Effector CD8-positive, alpha-beta T cell (primary cell): ENCODE measurements around the gene ATP6V0D1.
A peak's percentile ranks its signal among the peaks of the same experiment; 100 is the strongest.
"Not testable (repeated sequence)": the region's sequence is repeated elsewhere in the genome, so short reads cannot be mapped to it uniquely, and the experiment has no call there.

Experiments
- DNase-seq: peaks from one replicate; lab custom pipeline; 2025; lab: John Stamatoyannopoulos, UW
- total RNA-seq, 4 experiments: gene quantifications; one replicate each; lab custom pipeline; 2026; lab: John Stamatoyannopoulos, UW

The ATP6V0D1 gene
- 81.3 to 102 (median 82.7) reads per million in 4 experiments for total RNA-seq

- DNase-seq = peak; percentile 97
These were observed at the start of gene ATP6V0D1 for GRCh38 chr16:67480833-67481560. Gene ATP6V0D1, minus strand, starts transcription at chr16:67481157. Its CDS starts 71 bp downstream, at chr16:67481086.

DNA sequence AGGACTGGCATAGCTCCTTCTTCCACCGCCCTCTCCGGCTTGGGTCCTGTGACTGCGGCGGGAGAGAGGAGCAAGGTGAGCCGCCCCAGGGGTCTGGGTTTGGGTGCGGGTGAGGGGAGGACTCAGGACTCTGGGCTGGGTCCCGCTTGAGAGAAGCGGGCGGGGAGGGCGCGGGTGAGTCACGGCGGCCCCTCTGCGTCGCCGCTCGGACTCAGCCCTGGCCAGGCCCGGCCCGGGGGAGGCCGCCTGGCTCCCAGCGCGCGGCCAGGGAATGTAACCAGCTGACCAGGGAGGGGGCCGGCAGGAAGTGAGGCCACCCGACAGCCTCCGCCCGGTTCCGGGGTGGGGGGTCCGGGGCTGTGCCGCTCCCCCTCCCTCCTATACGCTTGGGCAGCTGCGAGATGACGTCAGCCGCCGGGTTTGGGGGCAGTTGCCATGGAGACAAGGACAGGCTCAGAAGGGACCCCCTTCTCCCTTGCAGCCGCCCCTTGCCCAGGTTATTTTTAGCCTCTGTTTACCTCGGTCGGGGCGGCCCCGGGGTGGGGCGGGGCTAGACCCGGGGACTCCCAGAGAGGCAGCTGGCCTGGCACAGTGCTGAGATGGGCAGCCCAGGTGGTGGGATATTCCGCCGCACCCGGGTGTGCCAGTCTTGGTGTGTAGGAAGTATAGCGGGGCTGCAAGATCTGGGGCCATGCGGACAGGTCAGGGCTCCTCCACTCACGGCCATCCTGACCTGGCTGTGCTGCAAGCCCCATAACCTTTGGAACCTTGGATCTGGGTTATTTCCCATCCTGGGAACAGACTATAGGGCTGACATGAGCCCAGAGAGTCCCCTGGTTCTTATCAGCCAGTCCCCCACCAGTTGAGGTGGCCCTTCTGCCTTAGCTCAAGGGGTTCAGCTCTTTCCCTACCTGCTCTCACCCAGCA lies 49.3 kb upstream of the ATP6V0D1 start:
- DNase-seq = peak; percentile 19

GRCh38 chr16:67529582-67530012 lies 48.6 kb upstream of the ATP6V0D1 start:
- DNase-seq = no peak

GRCh38 chr16:67528870-67529581 lies 48.1 kb upstream of the ATP6V0D1 start:
- DNase-seq = no peak

- peak; percentile 49 for DNase-seq
These were observed 47.4 kb upstream of the ATP6V0D1 start, which contains the start of gene RIPOR1 for GRCh38 chr16:67528222-67528869. Gene RIPOR1, plus strand, starts transcription at chr16:67528829. Its CDS starts 9,618 bp downstream, at chr16:67538447.

DNA sequence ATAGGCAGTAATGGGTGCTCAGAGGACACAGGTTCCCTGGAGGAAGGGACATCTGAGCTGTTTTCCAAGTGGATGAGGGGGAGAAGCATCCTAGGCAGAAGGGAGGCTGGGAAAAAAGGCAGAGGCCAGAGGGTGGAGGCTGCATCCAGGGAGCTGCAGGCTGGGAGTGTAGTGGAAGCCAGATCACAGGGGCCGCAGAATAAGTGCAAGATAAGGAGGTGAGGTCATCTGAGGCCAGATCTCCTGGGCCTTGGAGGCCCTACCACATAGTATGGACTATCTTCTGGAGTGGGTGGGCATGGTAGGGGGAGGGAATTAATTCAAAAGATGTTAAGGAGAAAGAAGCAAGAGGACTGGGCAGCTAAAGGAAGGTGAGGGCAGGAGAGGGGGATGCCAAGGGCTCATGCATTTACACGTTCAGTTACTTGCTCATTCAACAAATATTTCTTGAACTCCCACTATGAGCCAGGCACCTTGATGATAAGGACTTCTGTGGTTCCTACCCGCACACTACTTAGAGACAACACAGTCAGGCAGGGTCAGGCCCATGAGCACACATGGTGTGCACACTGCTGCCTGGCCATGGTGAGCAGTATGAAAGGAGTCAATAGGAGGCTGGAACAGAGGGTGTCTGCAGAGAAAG lies 45.3 kb upstream of the ATP6V0D1 start:
- no peak for DNase-seq

DNA sequence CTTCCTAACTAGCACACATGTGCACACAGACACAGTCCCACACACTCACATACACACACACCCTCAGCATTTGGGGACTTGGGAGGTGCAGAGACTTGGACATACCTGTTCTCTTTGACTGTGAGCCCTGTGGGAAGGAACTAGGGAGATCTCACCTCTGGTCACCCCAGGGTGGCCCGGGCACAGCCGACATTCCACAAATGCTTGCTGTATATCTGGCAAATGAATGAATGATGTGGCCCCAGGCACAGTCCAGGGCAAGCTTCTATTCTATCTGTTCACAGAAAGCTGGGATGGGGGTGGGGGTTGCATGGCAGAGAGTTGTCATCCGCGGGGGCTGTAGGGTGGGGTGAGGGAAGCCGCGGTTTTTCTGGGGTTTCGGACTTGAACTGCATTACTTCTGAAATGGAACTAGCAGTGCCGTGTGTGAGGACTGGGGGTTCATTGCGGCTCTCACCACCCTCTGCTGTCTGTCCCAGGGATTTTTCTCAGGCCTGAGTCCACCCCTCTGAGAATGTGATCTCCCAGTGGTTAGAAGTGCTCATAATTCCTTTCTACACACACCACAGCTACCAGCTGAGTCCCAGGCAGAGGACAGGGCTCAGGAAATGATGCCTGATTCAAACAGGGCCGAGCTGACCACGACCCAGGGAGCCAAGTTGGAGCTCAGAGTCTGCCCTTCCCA lies 44.4 kb upstream of the ATP6V0D1 start:
- DNase-seq = no peak

- DNase-seq = peak; percentile 98
These were observed 40.3 kb upstream of the ATP6V0D1 start for GRCh38 chr16:67521095-67521804.

DNA sequence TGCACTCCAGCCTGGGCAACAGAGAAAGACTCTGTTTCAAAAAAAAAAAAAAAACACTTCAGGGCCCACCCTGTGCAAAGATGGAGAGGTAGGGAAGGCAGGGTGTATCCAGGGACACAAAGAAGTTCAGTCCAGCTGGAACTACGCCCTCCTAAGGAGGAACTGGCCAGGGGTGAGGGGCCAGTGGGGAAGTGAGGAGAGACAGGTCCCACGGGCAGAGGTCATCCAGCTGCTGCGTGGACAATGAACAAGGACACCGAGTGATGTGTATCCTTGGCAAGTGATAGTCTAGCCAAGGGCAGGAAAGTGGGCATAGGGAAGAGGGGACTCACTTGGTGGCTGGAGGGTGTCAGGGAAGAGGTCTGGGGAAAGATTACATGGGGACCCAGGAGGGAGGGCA lies 38.3 kb upstream of the ATP6V0D1 start:
- no peak for DNase-seq

DNA sequence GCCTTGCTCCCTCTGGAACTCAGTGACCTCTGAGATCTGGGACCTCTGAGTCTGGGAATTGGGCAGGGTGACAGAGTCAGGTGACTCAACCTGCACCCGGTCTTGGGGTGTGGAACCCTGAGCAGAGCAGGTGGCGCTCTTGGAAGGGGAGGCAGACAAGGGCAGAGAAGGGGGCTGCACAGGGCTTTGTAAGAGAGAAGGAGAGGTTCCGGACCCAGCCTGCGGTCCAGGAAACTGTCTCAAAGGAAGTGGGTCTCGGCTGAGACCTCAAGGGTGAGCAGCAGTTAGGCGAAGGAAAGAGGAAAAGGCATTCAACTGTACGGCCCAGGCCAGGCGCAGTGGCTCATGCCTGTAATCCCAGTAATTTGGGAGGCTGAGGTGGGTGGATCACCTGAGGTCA lies 37.7 kb upstream of the ATP6V0D1 start:
- DNase-seq = no peak

DNA sequence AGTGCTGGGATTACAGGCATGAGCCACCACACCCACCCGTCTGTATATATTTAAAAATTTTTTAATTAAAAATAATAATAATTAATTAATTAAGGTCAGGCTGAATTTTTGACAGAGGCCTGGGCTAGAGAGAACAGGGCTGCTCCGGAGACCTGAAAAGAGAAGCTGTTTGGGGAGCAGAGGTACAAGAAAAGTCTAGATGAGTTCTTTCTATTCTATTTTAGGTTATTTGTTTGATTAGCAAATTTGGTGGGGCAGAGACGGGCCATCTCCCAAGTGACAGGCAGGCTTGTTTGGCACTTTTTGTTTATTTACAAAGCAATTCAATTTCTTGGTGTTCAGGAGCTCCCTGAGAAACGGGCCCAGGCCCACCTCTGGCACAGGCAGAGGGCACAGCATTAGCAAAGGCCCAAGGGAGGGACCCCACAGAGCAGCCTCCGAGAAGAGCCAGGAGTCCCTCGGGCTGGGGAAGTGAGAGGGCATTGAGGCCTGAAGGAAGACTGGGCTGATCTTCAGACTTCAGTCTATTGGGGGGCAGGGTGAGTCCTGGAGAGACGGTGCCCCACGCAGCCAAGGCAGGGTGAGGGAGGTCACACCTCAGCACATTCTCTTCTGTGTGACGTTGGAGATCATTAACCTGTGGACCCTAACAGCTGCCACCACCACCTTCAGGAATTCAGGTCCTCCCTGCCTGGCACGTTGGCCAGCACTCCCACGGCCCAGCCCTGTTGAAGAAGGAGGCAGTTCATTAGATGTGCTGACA lies 36.9 kb upstream of the ATP6V0D1 start:
- no peak for DNase-seq

GRCh38 chr16:67517155-67517445 lies 36.1 kb upstream of the ATP6V0D1 start:
- no peak for DNase-seq

GRCh38 chr16:67516296-67517154 lies 35.6 kb upstream of the ATP6V0D1 start:
- DNase-seq = no peak

DNA sequence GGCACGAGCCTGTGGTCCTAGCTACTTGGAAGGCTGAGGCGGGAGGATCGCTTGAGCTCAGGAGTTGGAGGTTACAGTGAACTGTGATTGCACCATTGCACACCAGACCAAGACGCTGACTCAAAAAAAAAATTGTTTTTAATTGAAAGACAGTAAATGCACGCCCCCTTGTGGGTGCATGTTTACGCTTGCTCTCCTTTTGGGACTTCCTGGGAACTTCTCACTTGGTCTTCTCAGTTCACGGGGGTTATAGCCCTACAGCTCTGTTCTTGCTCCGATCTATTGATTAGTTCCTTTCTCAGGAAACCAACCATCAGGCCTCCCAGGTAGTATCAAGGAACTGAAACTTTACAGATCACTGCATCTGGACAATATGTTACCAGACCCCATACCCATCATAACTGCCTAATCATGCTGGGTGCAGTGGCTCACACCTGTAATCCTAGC lies 33.4 kb upstream of the ATP6V0D1 start:
- peak; percentile 72 for DNase-seq

DNA sequence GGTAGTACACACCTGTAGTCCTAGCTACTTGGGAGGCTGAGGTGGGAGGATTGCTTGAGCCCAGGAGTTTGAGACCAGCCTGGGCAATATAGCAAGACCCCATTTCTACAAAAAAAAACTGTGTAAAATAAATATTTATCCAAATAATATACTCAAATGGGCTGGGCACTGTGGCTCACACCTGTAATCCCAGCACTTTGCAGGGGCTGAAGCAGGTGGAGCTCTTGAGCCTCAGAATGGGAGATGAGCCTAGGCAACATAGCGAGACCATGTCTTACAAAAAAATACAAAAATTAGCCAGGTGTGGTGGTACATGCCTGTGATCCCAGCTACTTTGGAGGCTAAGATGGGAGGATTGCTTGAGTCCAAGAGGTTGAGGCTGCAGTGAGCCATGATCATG lies 32.9 kb upstream of the ATP6V0D1 start:
- not testable (repeated sequence) for DNase-seq

DNA sequence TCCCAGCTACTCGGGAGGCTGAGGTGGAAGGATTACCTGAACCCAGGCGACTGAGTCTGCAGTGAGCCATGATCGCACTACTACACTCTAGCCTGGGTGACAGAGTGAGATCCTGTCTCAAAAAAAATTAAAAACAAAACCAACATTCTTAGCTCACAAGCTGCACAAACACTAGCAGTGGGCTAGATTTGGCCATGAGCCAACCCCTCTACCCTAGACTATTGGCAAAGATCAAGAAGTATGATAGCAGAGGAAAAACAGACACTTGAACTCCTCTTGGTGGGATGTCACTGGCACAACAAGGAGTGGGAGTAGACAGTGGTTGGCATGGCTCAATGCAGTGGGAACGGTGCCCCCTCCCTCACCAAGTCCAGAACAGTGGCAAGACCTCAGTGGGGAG lies 28.1 kb upstream of the ATP6V0D1 start:
- peak; percentile 22 for DNase-seq

DNA sequence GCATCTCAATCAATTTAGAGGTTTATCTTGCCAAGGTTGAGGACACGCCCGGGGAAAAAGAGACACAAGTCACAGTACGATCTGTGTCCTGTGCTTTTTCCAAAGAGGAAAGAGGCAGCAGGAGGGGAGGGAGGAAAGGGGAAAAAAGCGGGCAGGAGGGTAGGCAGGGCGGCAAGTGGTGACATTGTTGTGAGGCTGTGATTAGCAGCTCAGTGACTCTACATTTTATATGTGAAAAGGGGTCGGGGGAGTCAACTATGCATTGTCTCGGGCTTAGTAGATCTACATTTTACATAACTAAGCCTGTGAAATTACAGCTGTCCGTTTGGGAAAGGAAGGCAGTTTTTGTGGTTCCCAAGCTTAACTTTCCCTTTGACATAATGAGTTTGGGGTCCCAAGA lies 25.5 kb upstream of the ATP6V0D1 start:
- DNase-seq = no peak
